HuH-7.5 (cell line): ENCODE results near the gene NFU1.

Source experiments
- DNase-seq: peaks from one replicate; pipeline ENCODE4 v3.0.0; 2011; ENCODE audit warnings: low spot score

The NFU1 gene

GRCh38 chr2:69436938-69437750 is at the start of gene NFU1:
TSS of gene NFU1 (minus strand) at chr2:69437435. CDS start at chr2:69437422, 13 bp downstream.
- peak; percentile 91 for DNase-seq

GRCh38 chr2:69483696-69484095 is 46.5 kb upstream of the NFU1 start:
- no peak for DNase-seq

GRCh38 chr2:69483024-69483423 is 45.8 kb upstream of the NFU1 start:
- DNase-seq = no peak

GRCh38 chr2:69482471-69482870 is 45.2 kb upstream of the NFU1 start:
- no peak for DNase-seq

GRCh38 chr2:69481421-69481820 is 44.2 kb upstream of the NFU1 start:
- DNase-seq = no peak

GRCh38 chr2:69477627-69478026 is 40.4 kb upstream of the NFU1 start:
- no peak for DNase-seq

- no peak for DNase-seq
Observed at GRCh38 chr2:69474688-69475087, 37.5 kb upstream of the NFU1 start.

GRCh38 chr2:69471793-69472192 is 34.6 kb upstream of the NFU1 start:
- no peak for DNase-seq

GRCh38 chr2:69470911-69471310 is 33.7 kb upstream of the NFU1 start:
- no peak for DNase-seq

- no peak for DNase-seq
Observed at GRCh38 chr2:69469784-69470183, 32.5 kb upstream of the NFU1 start.

- DNase-seq = no peak
Observed at GRCh38 chr2:69469375-69469774, 32.1 kb upstream of the NFU1 start.

GRCh38 chr2:69466728-69467127 is 29.5 kb upstream of the NFU1 start:
- no peak for DNase-seq

- no peak for DNase-seq
Observed at GRCh38 chr2:69465513-69466456, 28.6 kb upstream of the NFU1 start.

- DNase-seq = no peak
Observed at GRCh38 chr2:69464575-69464974, 27.3 kb upstream of the NFU1 start.

GRCh38 chr2:69462780-69463179 is 25.5 kb upstream of the NFU1 start:
- DNase-seq = no peak

GRCh38 chr2:69461404-69461803 is 24.2 kb upstream of the NFU1 start:
- DNase-seq = no peak

- DNase-seq = no peak
Observed at GRCh38 chr2:69459936-69460335, 22.7 kb upstream of the NFU1 start.

GRCh38 chr2:69456950-69457445 is 19.8 kb upstream of the NFU1 start:
- no peak for DNase-seq

GRCh38 chr2:69456154-69456553 is 18.9 kb upstream of the NFU1 start:
- DNase-seq = no peak

- no peak for DNase-seq
Observed at GRCh38 chr2:69454976-69455375, 17.7 kb upstream of the NFU1 start.

GRCh38 chr2:69453475-69454129 is 16.4 kb upstream of the NFU1 start:
- DNase-seq = no peak

- no peak for DNase-seq
Observed at GRCh38 chr2:69452687-69453086, 15.5 kb upstream of the NFU1 start.
